SK-N-SH (cell line): Measurements from ENCODE around the gene EFCC1. TPM values are rescaled to one million over a fixed set of nuclear protein-coding genes. Genes with fewer than 3 reads are reported as not detected.

Experiments used
- CTCF ChIA-PET: fragments of 300-600, 350-600 bp; formaldehyde crosslinking; extraction: SDS; loops from one replicate; lab custom pipeline; 2021; lab: Yijun Ruan, JAX
- POLR2A ChIA-PET: fragments of 350-600 bp; sonication (Branson Sonifier 250); formaldehyde crosslinking; extraction: SDS; loops from one replicate; lab custom pipeline; 2020; ENCODE audit warnings: antibody characterized with exemption, inconsistent platforms; lab: Yijun Ruan, JAX
- DNase-seq: peaks from one replicate; pipeline ENCODE4 v3.0.0; 2012
- H2AFZ ChIP-seq: fragments of 200-600 bp; sonication (generic); 2 replicates; pipeline ENCODE4 v1.8.1; 2016; ENCODE audit warnings: antibody characterized with exemption, mild to moderate bottlenecking, low read depth
- H3F3A ChIP-seq: fragments of 200-600 bp; sonication (generic); replicated peaks from 2 replicates; pipeline ENCODE3; 2016; ENCODE audit warnings: antibody characterized with exemption, mild to moderate bottlenecking; ENCODE audit not compliant: insufficient read depth
- H3K27ac ChIP-seq, 2 experiments: fragments of 200-500 bp in 1 of 2; fragments of 200-600 bp in 1 of 2; sonication (Bioruptor generic) in 1 of 2; sonication (generic), shearing (Covaris generic) in 1 of 2; 2 replicates each; pipeline versions ENCODE4 v1.5.1 to v1.6.1; 2014 to 2016; ENCODE audit warnings: low read depth in 2 of 2, inconsistent platforms in 1 of 2, low read length in 1 of 2, mild to moderate bottlenecking in 1 of 2, mixed read lengths in 1 of 2
- H3K27me3 ChIP-seq: fragments of 200-600 bp; sonication (generic), shearing (Covaris generic); 2 replicates; pipeline ENCODE4 v1.6.1; 2016; ENCODE audit warnings: mixed run types; ENCODE audit not compliant: insufficient read depth
- H3K36me3 ChIP-seq, 2 experiments: fragments of 200-500 bp in 1 of 2; fragments of 200-600 bp in 1 of 2; sonication (Bioruptor generic) in 1 of 2; sonication (generic) in 1 of 2; replicated peaks in 1 of 2; 2 replicates each; pipeline versions ENCODE3 to v1.5.1; 2014 to 2016; ENCODE audit warnings: low read length in 1 of 2, mild to moderate bottlenecking in 1 of 2; ENCODE audit not compliant: insufficient read depth in 2 of 2, control insufficient read depth in 1 of 2
- H3K4me1 ChIP-seq, 2 experiments: fragments of 200-500 bp in 1 of 2; fragments of 200-600 bp in 1 of 2; sonication (Bioruptor generic) in 1 of 2; sonication (generic), shearing (Covaris generic) in 1 of 2; 2 replicates each; pipeline versions ENCODE4 v1.5.1 to v1.6.1; 2014 to 2016; ENCODE audit warnings: low read depth in 1 of 2, low read length in 1 of 2, mixed run types in 1 of 2; ENCODE audit not compliant: insufficient read depth in 2 of 2, control insufficient read depth in 1 of 2
- H3K4me2 ChIP-seq: fragments of 200-600 bp; sonication (generic), shearing (Covaris generic); 2 replicates; pipeline ENCODE4 v1.6.1; 2017; ENCODE audit warnings: mixed run types
- H3K4me3 ChIP-seq, 2 experiments: fragments of 200-500 bp in 1 of 2; fragments of 200-600 bp in 1 of 2; sonication (Bioruptor generic) in 1 of 2; sonication (generic), shearing (Covaris generic) in 1 of 2; 2 replicates each; pipeline versions ENCODE4 v1.5.1 to v1.8.1; 2014 to 2016; ENCODE audit warnings: low read depth in 2 of 2, inconsistent platforms in 1 of 2, low read length in 1 of 2, mild to moderate bottlenecking in 1 of 2, mixed read lengths in 1 of 2, moderate library complexity in 1 of 2
- H3K79me2 ChIP-seq: fragments of 200-600 bp; sonication (generic); 2 replicates; pipeline ENCODE4 v1.8.1; 2017; ENCODE audit warnings: mild to moderate bottlenecking; ENCODE audit not compliant: insufficient read depth
- H3K9ac ChIP-seq: fragments of 200-600 bp; sonication (generic); 2 replicates; pipeline ENCODE4 v1.6.1; 2017; ENCODE audit warnings: mixed run types
- H3K9me2 ChIP-seq: fragments of 200-600 bp; sonication (generic); 2 replicates; pipeline ENCODE4 v1.6.1; 2017; ENCODE audit warnings: mixed run types
- H3K9me3 ChIP-seq: fragments of 200-600 bp; sonication (generic); 2 replicates; pipeline ENCODE4 v1.6.1; 2017; ENCODE audit warnings: mixed run types, mild to moderate bottlenecking, moderate library complexity
- H4K20me1 ChIP-seq: fragments of 200-600 bp; sonication (generic); 2 replicates; pipeline ENCODE4 v1.6.1; 2017; ENCODE audit warnings: mild to moderate bottlenecking, mixed run types; ENCODE audit not compliant: insufficient read depth
- ELF1 ChIP-seq: IDR thresholded peaks from 2 replicates; pipeline ENCODE4 v1.4.0; 2012
- EZH2phosphoT487 ChIP-seq: fragments of 200-600 bp; sonication (generic); IDR thresholded peaks from 2 replicates; pipeline ENCODE4 v1.6.1; 2017; ENCODE audit warnings: low read depth, mixed run types, mild to moderate bottlenecking, antibody characterized with exemption, moderate library complexity, borderline replicate concordance
- FOXM1 ChIP-seq: IDR thresholded peaks from 2 replicates; pipeline ENCODE4 v1.4.0; 2012; ENCODE audit warnings: low read depth, mild to moderate bottlenecking
- GATA2 ChIP-seq: sonication (generic); formaldehyde crosslinking; IDR thresholded peaks from 2 replicates; pipeline ENCODE4 v1.5.0; 2020; ENCODE audit warnings: mild to moderate bottlenecking, missing genetic modification reagents
- JUND ChIP-seq: IDR thresholded peaks from 2 replicates; pipeline ENCODE4 v1.4.0; 2012
- NRF1 ChIP-seq: IDR thresholded peaks from 2 replicates; pipeline ENCODE4 v1.6.1; 2012; ENCODE audit warnings: low read depth, mild to moderate bottlenecking, low read length
- RCOR1 ChIP-seq: fragments of 150-350 bp; IDR thresholded peaks from 2 replicates; pipeline ENCODE4 v1.6.1; 2017; ENCODE audit warnings: antibody characterized with exemption, low read length
- RXRA ChIP-seq: IDR thresholded peaks from 2 replicates; pipeline ENCODE4 v1.4.0; 2012; ENCODE audit warnings: low read depth, mild to moderate bottlenecking, borderline replicate concordance
- SIN3A ChIP-seq: IDR thresholded peaks from 2 replicates; pipeline ENCODE4 v1.6.1; 2012; ENCODE audit warnings: low read depth, mild to moderate bottlenecking, low read length, moderate library complexity, borderline replicate concordance
- TCF12 ChIP-seq: IDR thresholded peaks from 2 replicates; pipeline ENCODE4 v1.4.0; 2012
- YY1 ChIP-seq: IDR thresholded peaks from 2 replicates; pipeline ENCODE4 v1.4.0; 2012; ENCODE audit warnings: low read depth, mild to moderate bottlenecking
- WGBS: methylation state at CpG from one replicate; pipeline ENCODE4 v1.1.6; 2017; ENCODE audit warnings: low lambda C conversion rate; 5-methylcytosine and 5-hydroxymethylcytosine counted together
- polyA plus RNA-seq, 3 experiments: library from polyadenylated mRNA; depleted of rRNA; stranded (reverse); fragments of >200 nt; gene quantifications; 2 replicates each; pipeline ENCODE4 v1.2.3, GENCODE V29; 2012
- TF ChIP-seq, protein P1 (sequence below): IDR thresholded peaks from 2 replicates; pipeline ENCODE4 v1.4.0; 2012; ENCODE audit warnings: low read depth, borderline replicate concordance
- TF ChIP-seq, protein P2 (sequence below): IDR thresholded peaks from 2 replicates; pipeline ENCODE4 v1.6.1; 2012; ENCODE audit warnings: mild to moderate bottlenecking, low read depth, low read length, moderate library complexity
- TF ChIP-seq, protein P3 (sequence below): fragments of 200-600 bp; sonication (generic); IDR thresholded peaks from 2 replicates; pipeline ENCODE4 v1.6.1; 2017; ENCODE audit warnings: antibody characterized with exemption, mild to moderate bottlenecking, moderate library complexity

EFCC1 gene
- polyA plus RNA-seq, 1 of the 3 experiments (the other 2 are of a cell fraction), result not detected

DNA sequence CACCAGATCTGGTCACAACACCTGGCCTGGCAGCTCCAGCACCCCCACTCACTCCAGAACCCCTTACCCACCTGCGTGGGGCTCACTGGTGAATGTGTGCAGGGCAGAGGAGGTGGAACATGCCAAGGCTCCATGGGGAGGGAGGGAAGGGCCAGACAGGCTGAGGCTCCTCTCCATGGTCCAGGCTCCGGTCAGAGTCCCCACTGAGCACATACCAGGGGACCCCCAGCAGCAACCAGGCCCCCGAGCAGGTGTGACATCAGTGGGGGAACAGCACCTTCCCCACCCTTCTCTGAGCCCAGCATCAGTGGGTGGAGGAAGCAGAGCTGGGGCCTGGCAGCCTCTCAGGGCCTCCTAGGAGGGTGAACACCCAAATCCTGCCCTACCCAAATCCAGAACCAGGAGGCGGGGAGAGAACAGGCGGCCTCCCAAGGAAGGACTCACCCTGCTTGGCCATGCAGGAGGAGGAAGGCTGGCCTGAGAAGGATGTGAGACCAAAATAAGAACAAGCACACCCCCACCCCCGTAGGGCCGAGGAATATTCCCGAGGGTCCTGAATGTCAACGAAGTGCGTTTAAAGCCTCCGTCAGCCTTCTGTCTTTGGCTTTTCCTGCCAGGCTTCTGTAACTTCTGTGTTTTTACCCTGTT is 58.3 kb downstream of the EFCC1 start:
- DNase-seq, result no peak
- Histone ChIP-seq H3K9ac (no peak overlapping the region), H3K27ac (no peak overlapping the region), H3K4me3 (no peak overlapping the region), H3K36me3 (no peaks in the 10 kb centered on the region), H3K9me2 (no peaks in the 10 kb centered on the region), H4K20me1 (no peaks in the 10 kb centered on the region), H2AFZ (no peak overlapping the region), H3K79me2 (no peaks in the 10 kb centered on the region), H3K4me1 (peaks cover 0 to 29% of the 10 kb centered on the region in 2 experiments; a peak in 1 of 4 replicates), H3K4me2 (no peak overlapping the region), H3K27me3 (0 out of 2 replicates have a peak, but pooled peaks cover 16% of the 10 kb centered on the region), H3K9me3 (no peaks in the 10 kb centered on the region), H3F3A (no peaks in the 10 kb centered on the region)
- CTCF ChIA-PET, result interaction anchor here (0.8 kb wide), 1 partner anchor 88 kb away, joined by 4 read pairs; no protein-coding TSS in a partner anchor
- TF ChIP-seq NRF1 (no peak), RXRA (no peak), JUND (no peak), YY1 (no peak), SIN3A (no peak), ELF1 (no peak), TCF12 (no peak), EZH2phosphoT487 (no peak), FOXM1 (no peak), RCOR1 (no peak), GATA2 (CRISPR knock-in tag) (no peak)
- TF ChIP-seq, protein P1, sequence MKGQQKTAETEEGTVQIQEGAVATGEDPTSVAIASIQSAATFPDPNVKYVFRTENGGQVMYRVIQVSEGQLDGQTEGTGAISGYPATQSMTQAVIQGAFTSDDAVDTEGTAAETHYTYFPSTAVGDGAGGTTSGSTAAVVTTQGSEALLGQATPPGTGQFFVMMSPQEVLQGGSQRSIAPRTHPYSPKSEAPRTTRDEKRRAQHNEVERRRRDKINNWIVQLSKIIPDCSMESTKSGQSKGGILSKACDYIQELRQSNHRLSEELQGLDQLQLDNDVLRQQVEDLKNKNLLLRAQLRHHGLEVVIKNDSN, result no peak
- TF ChIP-seq, protein P2, sequence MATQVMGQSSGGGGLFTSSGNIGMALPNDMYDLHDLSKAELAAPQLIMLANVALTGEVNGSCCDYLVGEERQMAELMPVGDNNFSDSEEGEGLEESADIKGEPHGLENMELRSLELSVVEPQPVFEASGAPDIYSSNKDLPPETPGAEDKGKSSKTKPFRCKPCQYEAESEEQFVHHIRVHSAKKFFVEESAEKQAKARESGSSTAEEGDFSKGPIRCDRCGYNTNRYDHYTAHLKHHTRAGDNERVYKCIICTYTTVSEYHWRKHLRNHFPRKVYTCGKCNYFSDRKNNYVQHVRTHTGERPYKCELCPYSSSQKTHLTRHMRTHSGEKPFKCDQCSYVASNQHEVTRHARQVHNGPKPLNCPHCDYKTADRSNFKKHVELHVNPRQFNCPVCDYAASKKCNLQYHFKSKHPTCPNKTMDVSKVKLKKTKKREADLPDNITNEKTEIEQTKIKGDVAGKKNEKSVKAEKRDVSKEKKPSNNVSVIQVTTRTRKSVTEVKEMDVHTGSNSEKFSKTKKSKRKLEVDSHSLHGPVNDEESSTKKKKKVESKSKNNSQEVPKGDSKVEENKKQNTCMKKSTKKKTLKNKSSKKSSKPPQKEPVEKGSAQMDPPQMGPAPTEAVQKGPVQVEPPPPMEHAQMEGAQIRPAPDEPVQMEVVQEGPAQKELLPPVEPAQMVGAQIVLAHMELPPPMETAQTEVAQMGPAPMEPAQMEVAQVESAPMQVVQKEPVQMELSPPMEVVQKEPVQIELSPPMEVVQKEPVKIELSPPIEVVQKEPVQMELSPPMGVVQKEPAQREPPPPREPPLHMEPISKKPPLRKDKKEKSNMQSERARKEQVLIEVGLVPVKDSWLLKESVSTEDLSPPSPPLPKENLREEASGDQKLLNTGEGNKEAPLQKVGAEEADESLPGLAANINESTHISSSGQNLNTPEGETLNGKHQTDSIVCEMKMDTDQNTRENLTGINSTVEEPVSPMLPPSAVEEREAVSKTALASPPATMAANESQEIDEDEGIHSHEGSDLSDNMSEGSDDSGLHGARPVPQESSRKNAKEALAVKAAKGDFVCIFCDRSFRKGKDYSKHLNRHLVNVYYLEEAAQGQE, result no peak
- TF ChIP-seq, protein P3, sequence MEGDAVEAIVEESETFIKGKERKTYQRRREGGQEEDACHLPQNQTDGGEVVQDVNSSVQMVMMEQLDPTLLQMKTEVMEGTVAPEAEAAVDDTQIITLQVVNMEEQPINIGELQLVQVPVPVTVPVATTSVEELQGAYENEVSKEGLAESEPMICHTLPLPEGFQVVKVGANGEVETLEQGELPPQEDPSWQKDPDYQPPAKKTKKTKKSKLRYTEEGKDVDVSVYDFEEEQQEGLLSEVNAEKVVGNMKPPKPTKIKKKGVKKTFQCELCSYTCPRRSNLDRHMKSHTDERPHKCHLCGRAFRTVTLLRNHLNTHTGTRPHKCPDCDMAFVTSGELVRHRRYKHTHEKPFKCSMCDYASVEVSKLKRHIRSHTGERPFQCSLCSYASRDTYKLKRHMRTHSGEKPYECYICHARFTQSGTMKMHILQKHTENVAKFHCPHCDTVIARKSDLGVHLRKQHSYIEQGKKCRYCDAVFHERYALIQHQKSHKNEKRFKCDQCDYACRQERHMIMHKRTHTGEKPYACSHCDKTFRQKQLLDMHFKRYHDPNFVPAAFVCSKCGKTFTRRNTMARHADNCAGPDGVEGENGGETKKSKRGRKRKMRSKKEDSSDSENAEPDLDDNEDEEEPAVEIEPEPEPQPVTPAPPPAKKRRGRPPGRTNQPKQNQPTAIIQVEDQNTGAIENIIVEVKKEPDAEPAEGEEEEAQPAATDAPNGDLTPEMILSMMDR, result no peak
- 69% methylated on average over 9 of the region's 11 CpGs for WGBS
- POLR2A ChIA-PET, result no interaction called here
